Measurements from ENCODE around the gene NOS3. TPM values are rescaled to one million over a fixed set of nuclear protein-coding genes. Genes with fewer than 3 reads are reported as not detected.

The NOS3 gene
- total RNA-seq, 1 experiment from 2014 or later, result 0.30 TPM

DNA sequence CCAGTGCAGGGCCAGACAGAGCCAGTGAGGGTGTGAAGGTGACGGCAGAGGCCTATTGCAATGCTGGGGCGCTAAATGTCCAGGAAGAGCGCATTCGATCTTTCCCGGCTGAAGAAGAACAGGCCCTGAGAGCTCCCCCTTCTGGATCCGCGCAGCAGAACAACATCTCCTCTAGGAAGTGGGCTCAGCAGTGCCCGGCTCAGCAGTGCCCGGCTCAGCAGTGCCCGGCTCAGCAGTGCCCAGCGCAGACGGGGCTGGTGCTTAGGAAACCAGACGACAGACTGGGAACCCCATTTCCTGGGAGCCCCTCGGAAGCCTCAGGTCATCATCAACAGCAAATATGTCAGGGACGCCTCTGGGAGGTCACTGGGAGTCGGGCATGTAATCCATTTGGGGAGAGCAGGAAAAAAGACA lies 4.7 kb upstream of the NOS3 start:
- intact Hi-C loops (cut with micrococcal nuclease), result loop anchor here (1.0 to 5.0 kb wide), 3 partner anchors 23 to 539 kb away; no protein-coding TSS in a partner anchor
- CTCF ChIA-PET, result interaction anchor here (0.5 to 3.6 kb wide), 27 partner anchors 8 to 256 kb away, joined by 3 to 43 read pairs (median 4); partner anchors contain the start of gene ABCB8
- no TSS peak for BruUV-seq (replicated peaks)
- no peak overlapping the region for H3K4me3 Mint-ChIP-seq (ENCODE audit: unreplicated experiment)
- TF ChIP-seq, protein P1, sequence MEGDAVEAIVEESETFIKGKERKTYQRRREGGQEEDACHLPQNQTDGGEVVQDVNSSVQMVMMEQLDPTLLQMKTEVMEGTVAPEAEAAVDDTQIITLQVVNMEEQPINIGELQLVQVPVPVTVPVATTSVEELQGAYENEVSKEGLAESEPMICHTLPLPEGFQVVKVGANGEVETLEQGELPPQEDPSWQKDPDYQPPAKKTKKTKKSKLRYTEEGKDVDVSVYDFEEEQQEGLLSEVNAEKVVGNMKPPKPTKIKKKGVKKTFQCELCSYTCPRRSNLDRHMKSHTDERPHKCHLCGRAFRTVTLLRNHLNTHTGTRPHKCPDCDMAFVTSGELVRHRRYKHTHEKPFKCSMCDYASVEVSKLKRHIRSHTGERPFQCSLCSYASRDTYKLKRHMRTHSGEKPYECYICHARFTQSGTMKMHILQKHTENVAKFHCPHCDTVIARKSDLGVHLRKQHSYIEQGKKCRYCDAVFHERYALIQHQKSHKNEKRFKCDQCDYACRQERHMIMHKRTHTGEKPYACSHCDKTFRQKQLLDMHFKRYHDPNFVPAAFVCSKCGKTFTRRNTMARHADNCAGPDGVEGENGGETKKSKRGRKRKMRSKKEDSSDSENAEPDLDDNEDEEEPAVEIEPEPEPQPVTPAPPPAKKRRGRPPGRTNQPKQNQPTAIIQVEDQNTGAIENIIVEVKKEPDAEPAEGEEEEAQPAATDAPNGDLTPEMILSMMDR (IDR thresholded peaks at IDR 0.05; ENCODE audit: unreplicated experiment), result peak; percentile 62
- H3K4me1 Mint-ChIP-seq (ENCODE audit: insufficient read depth, unreplicated experiment), result peaks cover 7% of the 10 kb centered on the region
- no peak overlapping the region for H3K27ac Mint-ChIP-seq (ENCODE audit: low read depth, unreplicated experiment)
- POLR2A ChIA-PET, result interaction anchor here (0.6 to 1.1 kb wide), 2 partner anchors 10 to 42 kb away, joined by 3 read pairs; partner anchors contain the start of gene ABCB8
- peak; percentile 64 for DNase-seq (ENCODE audit: unreplicated experiment)
- peaks cover 34% of the 10 kb centered on the region for H3K27me3 Mint-ChIP-seq (ENCODE audit: insufficient read depth, unreplicated experiment)
- no peaks in the 10 kb centered on the region for H3K36me3 Mint-ChIP-seq (ENCODE audit: insufficient read depth, unreplicated experiment)
- peaks cover 14% of the 10 kb centered on the region for H3K9me3 Mint-ChIP-seq (ENCODE audit: unreplicated experiment)

GRCh38 chr7:150986556-150986955 lies 4.3 kb upstream of the NOS3 start:
- Mint-ChIP-seq H3K27me3 (ENCODE audit: insufficient read depth, unreplicated experiment) (peaks cover 30% of the 10 kb centered on the region), H3K4me3 (ENCODE audit: unreplicated experiment) (no peak overlapping the region), H3K36me3 (ENCODE audit: insufficient read depth, unreplicated experiment) (no peaks in the 10 kb centered on the region), H3K27ac (ENCODE audit: low read depth, unreplicated experiment) (no peak overlapping the region), H3K4me1 (ENCODE audit: insufficient read depth, unreplicated experiment) (peaks cover 7% of the 10 kb centered on the region), H3K9me3 (ENCODE audit: unreplicated experiment) (peaks cover 18% of the 10 kb centered on the region)
- ChIA-PET CTCF (interaction anchor here (0.6 to 3.6 kb wide), 20 partner anchors 9 to 256 kb away, joined by 3 to 18 read pairs (median 4); no protein-coding TSS in a partner anchor), POLR2A (interaction anchor here (0.6 to 1.1 kb wide), 2 partner anchors 10 to 42 kb away, joined by 3 read pairs; partner anchors contain the start of gene ABCB8)
- TF ChIP-seq, protein P1 (IDR thresholded peaks at IDR 0.05; ENCODE audit: unreplicated experiment), result no peak
- intact Hi-C loops (cut with micrococcal nuclease), result loop anchor here (1.0 to 5.0 kb wide), 3 partner anchors 23 to 539 kb away; no protein-coding TSS in a partner anchor
- no peak for DNase-seq (ENCODE audit: unreplicated experiment)
- BruUV-seq (replicated peaks), result no TSS peak

DNA sequence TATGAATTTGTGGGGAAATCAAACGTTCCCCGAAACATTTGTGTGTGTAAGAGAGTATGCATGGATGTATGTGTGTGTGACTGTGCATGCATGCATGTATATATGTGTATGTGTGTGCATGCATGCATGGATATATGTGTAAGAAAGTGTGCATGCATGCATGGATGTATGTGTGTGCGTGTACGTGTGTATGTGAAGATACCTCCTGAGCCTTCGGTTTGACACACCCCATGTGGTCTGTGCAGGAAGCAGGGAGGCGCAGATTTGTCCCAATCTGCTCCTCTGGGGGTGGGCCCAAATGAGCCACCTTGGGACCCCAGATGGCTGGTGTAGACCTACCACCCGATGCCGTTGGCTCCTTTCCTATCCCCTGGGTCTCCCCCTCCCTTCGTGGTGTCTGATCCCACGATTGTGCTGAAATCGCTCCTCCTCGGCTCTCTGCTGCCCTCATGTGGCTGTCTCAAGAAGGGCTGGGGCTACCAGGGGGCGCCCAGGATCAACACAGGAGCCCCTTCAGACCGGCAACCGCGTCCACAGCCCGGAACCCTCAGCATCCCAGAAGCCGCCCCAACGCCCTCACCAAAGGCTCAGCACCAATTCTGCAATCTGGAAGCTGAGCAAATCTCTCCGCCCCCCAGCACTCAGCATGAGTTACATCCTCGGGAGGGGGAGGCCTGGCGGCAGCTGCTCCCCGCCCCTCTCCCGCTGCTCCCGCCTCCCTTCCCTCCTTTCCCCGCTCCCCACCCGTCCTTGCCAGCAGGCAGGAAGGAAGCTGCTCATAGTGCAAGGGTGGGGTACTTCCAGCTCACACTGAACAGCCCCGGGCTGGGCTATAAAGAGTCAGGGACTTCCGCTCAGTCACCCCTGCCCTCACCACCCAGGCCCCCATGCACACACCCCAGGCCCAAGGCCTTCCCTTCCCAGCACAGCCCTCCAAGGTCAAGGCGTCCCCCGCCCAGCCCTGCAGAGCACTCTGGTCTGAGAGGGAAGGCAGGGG lies 2.3 kb upstream of the NOS3 start:
- H3K9me3 Mint-ChIP-seq (ENCODE audit: unreplicated experiment), result peaks cover 18% of the 10 kb centered on the region
- CTCF ChIA-PET, result interaction anchor here (0.6 to 3.5 kb wide), 12 partner anchors 21 to 1655 kb away, joined by 3 to 14 read pairs (median 4); partner anchors contain the start of gene AOC1
- TF ChIP-seq, protein P1 (IDR thresholded peaks at IDR 0.05; ENCODE audit: unreplicated experiment), result peak; percentile 82
- BruUV-seq (replicated peaks), result no TSS peak
- H3K4me3 Mint-ChIP-seq (ENCODE audit: unreplicated experiment), result no peak overlapping the region
- peaks cover 7% of the 10 kb centered on the region for H3K4me1 Mint-ChIP-seq (ENCODE audit: insufficient read depth, unreplicated experiment)
- no peak overlapping the region for H3K27ac Mint-ChIP-seq (ENCODE audit: low read depth, unreplicated experiment)
- peak; percentile 43 for DNase-seq (ENCODE audit: unreplicated experiment)
- H3K36me3 Mint-ChIP-seq (ENCODE audit: insufficient read depth, unreplicated experiment), result no peaks in the 10 kb centered on the region
- POLR2A ChIA-PET, result no interaction called here
- peaks cover 11% of the 10 kb centered on the region for H3K27me3 Mint-ChIP-seq (ENCODE audit: insufficient read depth, unreplicated experiment)
- intact Hi-C loops (cut with micrococcal nuclease), result loop anchor here (1.0 to 5.0 kb wide), 2 partner anchors 90 to 541 kb away; no protein-coding TSS in a partner anchor

- Mint-ChIP-seq H3K9me3 (ENCODE audit: unreplicated experiment) (peaks cover 18% of the 10 kb centered on the region), H3K36me3 (ENCODE audit: insufficient read depth, unreplicated experiment) (no peaks in the 10 kb centered on the region), H3K4me3 (ENCODE audit: unreplicated experiment) (no peak overlapping the region), H3K27ac (ENCODE audit: low read depth, unreplicated experiment) (no peak overlapping the region), H3K27me3 (ENCODE audit: insufficient read depth, unreplicated experiment) (peaks cover 11% of the 10 kb centered on the region), H3K4me1 (ENCODE audit: insufficient read depth, unreplicated experiment) (peaks cover 7% of the 10 kb centered on the region)
- CTCF ChIA-PET, result interaction anchor here (0.6 to 3.5 kb wide), 10 partner anchors 27 to 1195 kb away, joined by 3 to 14 read pairs (median 4); no protein-coding TSS in a partner anchor
- no TSS peak for BruUV-seq (replicated peaks)
- no peak for DNase-seq (ENCODE audit: unreplicated experiment)
- intact Hi-C loops (cut with micrococcal nuclease), result loop anchor here (5.0 kb wide), 1 partner anchor 542 kb away; no protein-coding TSS in a partner anchor
- POLR2A ChIA-PET, result no interaction called here
- TF ChIP-seq, protein P1 (IDR thresholded peaks at IDR 0.05; ENCODE audit: unreplicated experiment), result no peak
Measured at GRCh38 chr7:150989456-150989855, 1.4 kb upstream of the NOS3 start.

Data from MCF 10A (cell line).